ENCODE data around the gene MUC20. TPM values are rescaled to one million over a fixed set of nuclear protein-coding genes. Genes with fewer than 3 reads are reported as not detected.

Gene MUC20
- total and polyA plus RNA-seq, 2 of the 13 experiments (the other 11 are each of a cell fraction or from before 2014, with no cell fraction given) = 0.24 to 0.83 TPM

GRCh38 chr3:195760345-195761122 is 39.8 kb downstream of the MUC20 start (continued):
- TF ChIP-seq CSRNP2 (CRISPR knock-in tag; conservative IDR thresholded peaks at IDR 0.05; ENCODE audit: low read depth) (no peak), NFAT5 (CRISPR knock-in tag; IDR thresholded peaks at IDR 0.05) (no peak)

- intact Hi-C loops (cut with micrococcal nuclease; ENCODE audit: unreplicated experiment) = no loop called here
- no peak for ATAC-seq
- FAIRE-seq = no peak
- TF ChIP-seq MIXL1 (CRISPR knock-in tag; IDR thresholded peaks at IDR 0.05) (no peak), POGK (CRISPR knock-in tag; conservative IDR thresholded peaks at IDR 0.05) (no peak), NFIB (CRISPR knock-in tag; IDR thresholded peaks at IDR 0.05; ENCODE audit: borderline replicate concordance) (no peak), ZC3H13 (CRISPR knock-in tag; IDR thresholded peaks at IDR 0.05) (no peak), RFX1 (IDR thresholded peaks at IDR 0.05) (no peak), NCOA2 (CRISPR knock-in tag; IDR thresholded peaks at IDR 0.05) (no peak), ZNF383 (CRISPR knock-in tag; IDR thresholded peaks at IDR 0.05; ENCODE audit: borderline replicate concordance) (no peak), PLSCR1 (CRISPR knock-in tag; IDR thresholded peaks at IDR 0.05; ENCODE audit: borderline replicate concordance) (no peak), HNRNPL (IDR thresholded peaks at IDR 0.05; ENCODE audit: low read depth, low read length) (no peak), ZFP82 (CRISPR knock-in tag; IDR thresholded peaks at IDR 0.05; ENCODE audit: borderline replicate concordance) (no peak), SRSF4 (IDR thresholded peaks at IDR 0.05; ENCODE audit: low read depth, low read length, poor library complexity, severe bottlenecking) (no peak)
Measured at GRCh38 chr3:195761123-195761566, 40.4 kb downstream of the MUC20 start.

More at GRCh38 chr3:195761123-195761566, 40.4 kb downstream of the MUC20 start:
- Histone ChIP-seq H3K9ac (ENCODE audit: insufficient read depth, low read depth, low read length) (no peak overlapping the region), H3K4me2 (ENCODE audit: low read depth, low read length) (no peak overlapping the region), H3K9me3 (ENCODE audit: low read length) (no peaks in the 10 kb centered on the region), H3K27me3 (ENCODE audit: control insufficient read depth in 1 of 2, insufficient read depth in 2 of 2, low read length in 2 of 2) (peaks cover 10 to 61% of the 10 kb centered on the region in 2 experiments; a peak in 4 of 5 replicates), H3K4me1 (ENCODE audit: insufficient read depth, low read length) (no peaks in the 10 kb centered on the region), H3K79me2 (ENCODE audit: insufficient read depth, low read length) (no peaks in the 10 kb centered on the region), H3K36me3 (replicated peaks in 1 of 2; ENCODE audit: control insufficient read depth in 1 of 2, insufficient read depth in 2 of 2, low read length in 2 of 2) (no peaks in the 10 kb centered on the region), H2AFZ (ENCODE audit: low read length) (no peak overlapping the region), H3K4me3 (replicated peaks in 1 of 3; ENCODE audit: insufficient read depth in 1 of 3, low read depth in 2 of 3, low read length in 3 of 3) (no peak overlapping the region), H4K20me1 (ENCODE audit: insufficient read depth, low read length) (no peaks in the 10 kb centered on the region), H3K27ac (ENCODE audit: extremely low read length, insufficient read depth, low read length) (no peak overlapping the region)
- no peak for DNase-seq (ENCODE audit: low spot score)
- in situ Hi-C loops (cut with HindIII; ENCODE audit: extremely low pct_ligation_motif_present, low pct_unique_long_range_greater_than_20kb) = no loop called here
- ChIA-PET POLR2A (no interaction called here), CTCF (ENCODE audit: low intra/inter-chr PET ratio, low total read pairs) (no interaction called here)
- BruUV-seq (replicated peaks) = no TSS peak
- 68% methylated on average over 5 of the region's 10 CpGs for WGBS (ENCODE audit: low lambda C conversion rate)

All from HepG2 (cell line).